Measurements from ENCODE around the gene CHST3. TPM values are rescaled to one million over a fixed set of nuclear protein-coding genes. Genes with fewer than 3 reads are reported as not detected.
"Not testable (repeated sequence)": the region's sequence is repeated elsewhere in the genome, so short reads cannot be mapped to it uniquely, and the experiment has no call there.

CHST3 gene
- total RNA-seq (1 to 10 TPM; 4.1 to 8.7 (median 6.1) TPM), polyA plus RNA-seq (1 to 10 TPM in 1 of 3 donors, under 1 TPM in 2; 0.28 to 1.6 (median 0.56) TPM)
- long read RNA-seq, donor 1, full-length matches to known transcripts: 2 of 2 reads
- long read RNA-seq, donor 1, partial matches to known transcripts: 0 of 2 reads
- long read RNA-seq, donor 1, other reads (novel, unspliced or antisense): 0 of 2 reads
- long read RNA-seq, donor 2, full-length matches to known transcripts: 4 of 4 reads
- long read RNA-seq, donor 2, partial matches to known transcripts: 0 of 4 reads
- long read RNA-seq, donor 2, other reads (novel, unspliced or antisense): 0 of 4 reads

DNA sequence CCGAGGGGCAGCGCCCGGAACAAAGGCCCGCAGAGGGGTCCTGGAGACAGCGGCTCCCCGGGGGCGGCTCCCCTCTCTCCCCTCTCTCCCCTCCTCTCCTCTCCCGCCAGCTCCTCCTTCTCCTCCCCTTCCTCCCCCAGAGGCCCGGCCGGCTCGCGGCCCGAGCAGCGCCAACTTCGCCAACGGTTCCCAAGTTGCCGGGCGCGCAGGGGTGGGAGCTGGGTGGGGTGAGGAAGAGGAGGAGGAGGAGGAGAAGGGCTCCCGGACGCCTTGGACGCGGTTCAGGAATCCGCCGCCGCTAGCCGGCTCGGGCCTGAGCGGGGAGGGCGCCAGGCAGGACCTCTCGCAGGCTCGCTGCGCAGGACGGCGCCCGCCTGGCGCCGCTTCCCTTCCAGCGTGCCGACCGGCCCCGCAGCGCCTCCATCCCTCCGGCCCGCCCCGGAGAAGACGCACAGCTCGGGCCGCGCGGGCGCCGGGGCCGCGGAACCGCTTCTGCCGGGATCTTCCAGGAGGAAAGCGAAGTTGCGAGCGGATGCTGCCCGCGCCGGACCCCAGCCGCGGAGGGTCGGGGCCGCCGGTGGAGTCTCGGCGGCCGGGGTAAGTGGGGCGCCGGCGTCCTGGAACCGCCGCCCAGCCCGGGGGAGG is at the start of gene CHST3:
Gene CHST3, plus strand, starts transcription at position 298 of the 645 bp plus-strand sequence. CDS start 41,448 bp downstream, outside the sequence.
- TF ChIP-seq POLR2AphosphoS5 (IDR thresholded peaks at IDR 0.05) (peak in 2 of 3 donors; percentile 70 to 74), POLR2A (IDR thresholded peaks at IDR 0.05) (no peak)
- TF ChIP-seq, protein P1, sequence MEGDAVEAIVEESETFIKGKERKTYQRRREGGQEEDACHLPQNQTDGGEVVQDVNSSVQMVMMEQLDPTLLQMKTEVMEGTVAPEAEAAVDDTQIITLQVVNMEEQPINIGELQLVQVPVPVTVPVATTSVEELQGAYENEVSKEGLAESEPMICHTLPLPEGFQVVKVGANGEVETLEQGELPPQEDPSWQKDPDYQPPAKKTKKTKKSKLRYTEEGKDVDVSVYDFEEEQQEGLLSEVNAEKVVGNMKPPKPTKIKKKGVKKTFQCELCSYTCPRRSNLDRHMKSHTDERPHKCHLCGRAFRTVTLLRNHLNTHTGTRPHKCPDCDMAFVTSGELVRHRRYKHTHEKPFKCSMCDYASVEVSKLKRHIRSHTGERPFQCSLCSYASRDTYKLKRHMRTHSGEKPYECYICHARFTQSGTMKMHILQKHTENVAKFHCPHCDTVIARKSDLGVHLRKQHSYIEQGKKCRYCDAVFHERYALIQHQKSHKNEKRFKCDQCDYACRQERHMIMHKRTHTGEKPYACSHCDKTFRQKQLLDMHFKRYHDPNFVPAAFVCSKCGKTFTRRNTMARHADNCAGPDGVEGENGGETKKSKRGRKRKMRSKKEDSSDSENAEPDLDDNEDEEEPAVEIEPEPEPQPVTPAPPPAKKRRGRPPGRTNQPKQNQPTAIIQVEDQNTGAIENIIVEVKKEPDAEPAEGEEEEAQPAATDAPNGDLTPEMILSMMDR (IDR thresholded peaks at IDR 0.05 in 8 of 11, conservative IDR thresholded peaks at IDR 0.05 in 3 of 11): no peak
- intact Hi-C loops (cut with DNase I; ENCODE audit: low total_unique reads): no loop called here
- WGBS, 5 donors: 1 to 3% (median 1%) methylated on average over 12 to 77 of the region's 77 CpGs

DNA sequence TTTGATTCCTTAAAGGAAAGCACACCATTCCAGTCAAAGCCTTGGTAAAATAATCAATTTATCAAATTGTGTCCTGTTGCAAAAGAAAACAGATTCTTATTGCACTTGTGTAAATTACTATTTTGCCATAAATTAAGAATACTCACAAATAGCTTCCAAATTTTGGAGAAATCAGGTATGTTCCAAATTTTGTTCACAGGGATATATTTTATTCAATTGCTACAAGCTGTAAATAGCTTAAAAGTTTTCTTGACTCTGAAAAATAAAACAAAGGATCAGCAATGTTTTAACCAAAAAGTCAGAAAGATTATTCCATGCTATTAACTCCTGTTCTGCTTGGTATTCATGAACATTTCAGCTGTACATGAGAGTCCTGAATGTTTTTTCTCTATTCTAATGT is 47.4 kb upstream of the CHST3 start:
- Histone ChIP-seq H3K27ac (no peak overlapping the region), H3K4me1 (no peaks in the 10 kb centered on the region), H3K4me3 (no peak overlapping the region), H3K36me3 (no peaks in the 10 kb centered on the region), H3K9me3 (peaks cover 0 to 26% (median 16%) of the 10 kb centered on the region in 8 donors), H3K27me3 (replicated peaks in 1 of 7) (no peaks in the 10 kb centered on the region)
- intact Hi-C loops (cut with DNase I; ENCODE audit: low total_unique reads): no loop called here
- TF ChIP-seq POLR2A (IDR thresholded peaks at IDR 0.05) (no peak), POLR2AphosphoS5 (IDR thresholded peaks at IDR 0.05) (no peak)
- TF ChIP-seq, protein P1 (IDR thresholded peaks at IDR 0.05 in 8 of 11, conservative IDR thresholded peaks at IDR 0.05 in 3 of 11): no peak
- no peak for DNase-seq

More for the DNA sequence above, at the start of gene CHST3:
- DNase-seq: no peak
- H3K4me3 ChIP-seq: peak within 1 kb of the TSS; percentile 35 to 73 (median 50)
- H3K27ac ChIP-seq: peak within 1 kb of the TSS in 7 of 8 donors; percentile 76 to 86 (median 80)
- H3K4me1 ChIP-seq: peaks cover 0 to 35% (median 24%) of the 10 kb centered on the region in 6 donors
- H3K9me3 ChIP-seq: no peaks in the 10 kb centered on the region
- H3K36me3 ChIP-seq: no peaks in the 10 kb centered on the region
- peaks cover 0 to 58% (median 20%) of the 10 kb centered on the region in 7 donors for H3K27me3 ChIP-seq (replicated peaks in 1 of 7)

DNA sequence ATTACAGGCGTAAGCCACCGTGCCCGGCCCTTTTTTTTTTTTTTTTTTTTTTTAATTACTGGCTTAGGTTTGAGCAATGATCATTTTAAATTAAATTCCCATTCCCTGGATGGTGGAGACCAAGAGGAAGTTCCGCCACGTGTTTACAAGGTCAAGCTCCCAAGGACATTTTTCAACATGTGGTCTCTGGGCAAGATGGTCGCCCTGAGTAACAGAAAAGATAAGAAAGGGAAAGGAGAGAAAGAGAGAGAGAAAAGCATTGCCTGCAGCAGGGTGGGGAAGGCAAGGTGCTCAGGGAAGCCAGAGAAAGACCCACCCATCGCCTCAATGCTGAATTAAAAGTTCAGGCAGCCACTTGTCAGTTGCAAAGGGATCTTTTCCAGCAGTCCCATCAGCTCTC is 45.2 kb upstream of the CHST3 start:
- intact Hi-C loops (cut with DNase I; ENCODE audit: low total_unique reads): no loop called here
- 74 to 85% (median 75%) methylated on average over 7 of the region's 7 CpGs for whole genome bisulfite sequencing, 5 donors
- H3K9me3 ChIP-seq: peaks cover 0 to 26% (median 16%) of the 10 kb centered on the region in 8 donors
- H3K4me3 ChIP-seq: no peak overlapping the region
- H3K36me3 ChIP-seq: no peaks in the 10 kb centered on the region
- DNase-seq: no peak
- TF ChIP-seq, protein P1 (IDR thresholded peaks at IDR 0.05 in 8 of 11, conservative IDR thresholded peaks at IDR 0.05 in 3 of 11): no peak
- TF ChIP-seq POLR2AphosphoS5 (IDR thresholded peaks at IDR 0.05): no peak
- TF ChIP-seq POLR2A (IDR thresholded peaks at IDR 0.05): no peak
- H3K4me1 ChIP-seq: no peaks in the 10 kb centered on the region
- H3K27ac ChIP-seq: no peak overlapping the region
- H3K27me3 ChIP-seq (replicated peaks in 1 of 7): no peaks in the 10 kb centered on the region

DNA sequence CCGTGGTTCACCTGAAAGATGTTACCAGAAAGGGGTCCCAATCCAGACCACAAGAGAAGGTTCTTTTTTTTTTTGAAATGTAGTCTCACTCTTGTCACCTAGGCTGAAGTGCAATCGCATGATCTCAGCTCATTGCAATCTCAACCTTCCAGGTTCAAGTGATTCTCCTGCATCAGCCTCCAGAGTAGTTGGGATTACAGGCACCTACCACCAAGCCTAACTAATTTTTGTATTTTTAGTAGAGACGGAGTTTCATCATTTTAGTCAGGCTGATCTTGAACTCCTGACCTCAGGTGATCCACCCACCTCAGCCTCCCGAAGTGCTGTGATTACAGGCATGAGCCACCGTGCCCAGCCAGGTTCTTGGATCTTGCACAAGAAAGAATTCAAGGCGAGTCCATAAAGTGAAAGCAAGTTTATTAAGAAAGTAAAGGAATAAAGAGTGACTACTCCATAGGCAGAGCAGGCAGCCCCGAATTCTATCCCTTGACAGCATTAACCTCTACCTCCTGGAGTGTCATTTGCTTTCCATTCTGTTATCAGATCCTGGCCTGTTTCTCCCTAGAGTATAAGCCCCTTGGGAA is 44.1 kb upstream of the CHST3 start:
- H3K36me3 ChIP-seq; H3K27ac ChIP-seq; DNase-seq; H3K4me3 ChIP-seq; intact Hi-C loops (cut with DNase I; ENCODE audit: low total_unique reads); H3K27me3 ChIP-seq (replicated peaks in 1 of 7); H3K4me1 ChIP-seq: not testable (repeated sequence)
- WGBS, 5 donors: 84 to 94% (median 89%) methylated on average over 7 of the region's 7 CpGs
- H3K9me3 ChIP-seq: peaks cover 0 to 26% (median 16%) of the 10 kb centered on the region in 8 donors

Measured in spleen (tissue), 13 donors.